ENCODE results near the gene MAML2. TPM values are rescaled to one million over a fixed set of nuclear protein-coding genes. Genes with fewer than 3 reads are reported as not detected.

The MAML2 gene
- total and polyA plus RNA-seq, 2 of the 8 experiments (the other 6 are each of a cell fraction or from before 2014, with no cell fraction given) = 3.8 to 6.6 TPM

DNA sequence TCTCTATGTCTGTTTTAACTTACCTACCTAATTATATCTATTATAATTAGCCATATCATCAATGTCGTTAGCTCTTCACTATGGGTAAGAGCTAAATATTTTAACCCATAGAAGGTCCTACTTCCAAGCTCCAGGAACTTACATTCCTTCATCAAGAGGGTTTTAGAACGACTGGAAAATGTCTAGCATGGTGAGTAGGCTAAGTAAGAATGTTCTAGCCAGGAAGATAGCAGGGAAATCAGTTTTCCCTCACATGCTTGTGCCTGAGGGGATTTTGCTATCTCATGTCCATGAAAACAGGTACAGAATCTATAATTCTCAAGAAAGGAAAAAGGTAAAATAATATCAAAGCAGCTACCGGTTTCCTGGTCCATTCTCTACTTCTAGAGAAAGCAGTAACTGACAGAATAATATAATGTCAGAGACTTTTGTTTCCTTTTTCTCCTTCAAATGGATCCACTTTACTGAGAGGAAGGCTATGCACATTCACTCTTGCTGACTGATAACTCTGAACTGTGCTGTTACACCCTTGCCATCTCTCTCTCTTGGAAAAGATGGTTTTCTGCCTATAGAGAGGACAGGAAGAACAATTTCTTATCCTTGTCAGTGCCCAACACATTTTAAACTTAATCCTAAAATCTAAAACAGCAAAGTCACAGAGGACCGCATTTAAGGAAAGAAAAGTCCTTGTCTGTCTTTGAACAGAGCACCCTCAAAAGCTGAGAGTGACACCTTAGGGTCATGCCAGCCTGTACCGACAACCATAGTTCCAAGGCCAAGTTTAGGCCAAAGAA lies 67.0 kb downstream of the MAML2 start:
- peaks cover 2 to 16% (median 4%) of the 10 kb centered on the region in 4 experiments; a peak in 6 of 7 replicates for H3K4me1 ChIP-seq (replicated peaks in 1 of 4; ENCODE audit: control insufficient read depth in 3 of 4, insufficient read depth in 4 of 4, low read length in 3 of 4)
- no peak overlapping the region for H3K27ac ChIP-seq (ENCODE audit: low read depth, low read length)
- no peak overlapping the region for H3K18ac ChIP-seq (ENCODE audit: extremely low read depth, low read length)
- no peak overlapping the region for H3K9ac ChIP-seq (replicated peaks in 1 of 4; ENCODE audit: extremely low read depth in 1 of 4, low read depth in 3 of 4, low read length in 3 of 4)
- 87% methylated on average over 5 of the region's 5 CpGs; no CpG with 5 or more reads in 1 of the 2 experiments for WGBS, 2 experiments (ENCODE audit: extremely low coverage in 1 of 2, insufficient coverage in 1 of 2, insufficient read length in 1 of 2, insufficient replicate concordance in 2 of 2, low coverage in 1 of 2, low lambda C conversion rate in 2 of 2, missing lambda C conversion rate in 1 of 2)
- no peak overlapping the region for H4K8ac ChIP-seq (ENCODE audit: extremely low read depth, insufficient read depth, low read length)
- no peak overlapping the region for H4K91ac ChIP-seq (replicated peaks; ENCODE audit: insufficient read length, low read length)
- no peaks in the 10 kb centered on the region for H3K23me2 ChIP-seq (ENCODE audit: low read depth, low read length)
- no peak overlapping the region for H3K56ac ChIP-seq (replicated peaks; ENCODE audit: insufficient read length, low read depth, low read length)
- ChIA-PET POLR2A (ENCODE audit: partially characterized antibody) (interaction anchor here (0.7 kb wide), 1 partner anchor 88 kb away, joined by 3 read pairs; no protein-coding TSS in a partner anchor), CTCF (ENCODE audit: partially characterized antibody) (interaction anchor here (0.7 to 2.2 kb wide), 5 partner anchors 11 to 67 kb away, joined by 3 to 15 read pairs (median 4); partner anchors contain the start of gene MAML2)
- no peaks in the 10 kb centered on the region for H3K79me2 ChIP-seq (ENCODE audit: control insufficient read depth in 1 of 2, insufficient read depth in 2 of 2, low read length in 2 of 2)
- H4K5ac ChIP-seq (ENCODE audit: insufficient read length, low read depth, low read length) = no peak overlapping the region
- H3K4me2 ChIP-seq (ENCODE audit: insufficient read depth in 1 of 2, low read depth in 2 of 2, low read length in 2 of 2) = no peak overlapping the region
- FAIRE-seq = no peak
- no peak overlapping the region for H2BK5ac ChIP-seq (ENCODE audit: low read depth, low read length)
- H3K27me3 ChIP-seq (replicated peaks in 1 of 4; ENCODE audit: control insufficient read depth in 3 of 4, extremely low read depth in 1 of 4, insufficient read depth in 3 of 4, low read length in 3 of 4) = no peaks in the 10 kb centered on the region
- no peak overlapping the region for H3K4ac ChIP-seq (replicated peaks; ENCODE audit: insufficient read length, low read depth, low read length)
- no peak overlapping the region for H2BK120ac ChIP-seq (replicated peaks; ENCODE audit: low read depth, low read length)
- no peaks in the 10 kb centered on the region for H3K36me3 ChIP-seq (ENCODE audit: control insufficient read depth in 2 of 4, insufficient read depth in 4 of 4, low read length in 3 of 4)
- H2AFZ ChIP-seq (ENCODE audit: low read length) = no peak overlapping the region
- H4K20me1 ChIP-seq (replicated peaks in 1 of 2; ENCODE audit: control insufficient read depth in 1 of 2, insufficient read depth in 2 of 2, low read length in 2 of 2) = no peaks in the 10 kb centered on the region
- H2AK5ac ChIP-seq (ENCODE audit: low read depth, low read length) = no peak overlapping the region
- no peak overlapping the region for H3K4me3 ChIP-seq (ENCODE audit: extremely low read depth in 1 of 4, insufficient read depth in 2 of 4, low read depth in 3 of 4, low read length in 4 of 4)
- H2BK15ac ChIP-seq (ENCODE audit: low read length) = no peak overlapping the region
- H3K9me3 ChIP-seq (ENCODE audit: insufficient read depth in 2 of 2, low read depth in 1 of 2, low read length in 1 of 2) = no peaks in the 10 kb centered on the region
- no peaks in the 10 kb centered on the region for H3K79me1 ChIP-seq (ENCODE audit: low read depth, low read length)
- H2BK12ac ChIP-seq (ENCODE audit: low read depth, low read length) = no peak overlapping the region
- no peak overlapping the region for H2BK20ac ChIP-seq (ENCODE audit: low read length)
- H3K14ac ChIP-seq (ENCODE audit: insufficient read length) = no peak overlapping the region
- DNase-seq (ENCODE audit: low read depth in 1 of 2, low spot score in 2 of 2) = no peak
- H3K23ac ChIP-seq (ENCODE audit: insufficient read length) = no peak overlapping the region
- no peak for TF ChIP-seq ZNF274 (IDR thresholded peaks at IDR 0.05; ENCODE audit: borderline replicate concordance, extremely low read depth, low read length)
- TF ChIP-seq SP2 (IDR thresholded peaks at IDR 0.05; ENCODE audit: low read length) = no peak
- no peak for TF ChIP-seq RNF2 (IDR thresholded peaks at IDR 0.05; ENCODE audit: borderline replicate concordance, low read depth, low read length, missing control alignments, poor library complexity, severe bottlenecking)
- TF ChIP-seq HDAC2 (IDR thresholded peaks at IDR 0.05; ENCODE audit: borderline replicate concordance in 1 of 2, low read depth in 2 of 2, low read length in 2 of 2) = no peak
- no peak for TF ChIP-seq EGR1 (IDR thresholded peaks at IDR 0.05; ENCODE audit: borderline replicate concordance, low read depth, low read length)
- TF ChIP-seq KDM5A (IDR thresholded peaks at IDR 0.05; ENCODE audit: low read length) = no peak
- no peak for TF ChIP-seq KDM1A (IDR thresholded peaks at IDR 0.05; ENCODE audit: borderline replicate concordance, low read length)
- no peak for TF ChIP-seq TBP (IDR thresholded peaks at IDR 0.05; ENCODE audit: low read depth, low read length)
- no peak for TF ChIP-seq NANOG (IDR thresholded peaks at IDR 0.05; ENCODE audit: insufficient read depth, low read depth, low read length, poor library complexity, severe bottlenecking)
- TF ChIP-seq BCL11A (IDR thresholded peaks at IDR 0.05; ENCODE audit: low read depth in 2 of 2, low read length in 2 of 2) = no peak
- TF ChIP-seq SAP30 (IDR thresholded peaks at IDR 0.05; ENCODE audit: insufficient read depth, insufficient replicate concordance, low read length) = no peak
